Measurements from ENCODE around the gene ZG16.

DNA sequence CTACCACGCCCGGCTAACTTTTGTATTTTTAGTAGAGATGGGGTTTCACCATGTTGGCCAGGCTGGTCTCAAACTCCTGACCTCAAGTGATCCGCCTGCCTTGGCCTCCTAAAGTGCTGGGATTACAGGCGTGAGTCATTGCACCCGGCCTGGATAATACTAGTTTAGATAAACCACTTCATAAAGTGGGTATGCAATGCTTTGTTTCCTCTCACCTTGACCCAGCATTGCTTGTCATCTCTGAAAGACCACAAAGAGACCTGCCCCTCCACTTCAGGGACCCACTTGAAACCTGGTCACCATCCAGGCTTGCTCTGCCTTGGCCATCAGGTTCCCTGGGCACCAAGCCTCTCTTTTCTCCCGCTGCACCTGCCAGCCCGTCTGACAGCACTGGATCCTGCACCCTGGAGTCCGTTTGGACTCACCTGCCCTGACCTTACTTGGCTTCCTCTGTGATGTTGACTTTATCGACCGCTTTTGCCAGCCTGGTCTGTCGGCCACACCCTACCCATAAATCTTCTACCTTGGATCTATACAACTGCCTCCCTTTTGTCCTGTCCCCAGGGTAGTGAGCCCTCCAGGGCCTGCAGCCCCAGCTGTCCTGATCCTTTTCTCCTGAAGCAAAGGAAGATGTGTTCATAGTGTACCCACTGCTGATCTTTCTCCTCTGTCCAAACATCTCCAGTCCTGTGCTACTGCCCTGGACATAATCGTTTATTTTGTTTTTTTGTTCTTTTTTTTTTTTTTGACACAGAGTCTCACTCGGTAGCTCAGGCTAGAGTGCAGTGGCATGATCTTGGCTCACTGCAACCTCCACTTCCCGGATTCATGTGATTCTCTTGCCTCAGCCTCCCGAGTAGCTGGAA is 12.7 kb upstream of the ZG16 start:
- TF ChIP-seq, protein P1, sequence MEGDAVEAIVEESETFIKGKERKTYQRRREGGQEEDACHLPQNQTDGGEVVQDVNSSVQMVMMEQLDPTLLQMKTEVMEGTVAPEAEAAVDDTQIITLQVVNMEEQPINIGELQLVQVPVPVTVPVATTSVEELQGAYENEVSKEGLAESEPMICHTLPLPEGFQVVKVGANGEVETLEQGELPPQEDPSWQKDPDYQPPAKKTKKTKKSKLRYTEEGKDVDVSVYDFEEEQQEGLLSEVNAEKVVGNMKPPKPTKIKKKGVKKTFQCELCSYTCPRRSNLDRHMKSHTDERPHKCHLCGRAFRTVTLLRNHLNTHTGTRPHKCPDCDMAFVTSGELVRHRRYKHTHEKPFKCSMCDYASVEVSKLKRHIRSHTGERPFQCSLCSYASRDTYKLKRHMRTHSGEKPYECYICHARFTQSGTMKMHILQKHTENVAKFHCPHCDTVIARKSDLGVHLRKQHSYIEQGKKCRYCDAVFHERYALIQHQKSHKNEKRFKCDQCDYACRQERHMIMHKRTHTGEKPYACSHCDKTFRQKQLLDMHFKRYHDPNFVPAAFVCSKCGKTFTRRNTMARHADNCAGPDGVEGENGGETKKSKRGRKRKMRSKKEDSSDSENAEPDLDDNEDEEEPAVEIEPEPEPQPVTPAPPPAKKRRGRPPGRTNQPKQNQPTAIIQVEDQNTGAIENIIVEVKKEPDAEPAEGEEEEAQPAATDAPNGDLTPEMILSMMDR (IDR thresholded peaks at IDR 0.05; ENCODE audit: low read length), result no peak
- no peak for TF ChIP-seq EZH2phosphoT487 (IDR thresholded peaks at IDR 0.05; ENCODE audit: low read length)

Measured in MM.1S (cell line).